Activated gamma-delta T cell treated with Interleukin-2 at 50 U/mL for 16 hours (primary cell): ENCODE data around the gene CARD14.
"Not testable (repeated sequence)": the region's sequence is repeated elsewhere in the genome, so short reads cannot be mapped to it uniquely, and the experiment has no call there.

Experiments
- DNase-seq: peaks from one replicate; pipeline ENCODE4 v3.0.0-alpha.2; 2020

The CARD14 gene

GRCh38 chr17:80257716-80258213 lies 87.9 kb downstream of the CARD14 start:
- DNase-seq: no peak

- not testable (repeated sequence) for DNase-seq
Measured at GRCh38 chr17:80258296-80258695, 88.5 kb downstream of the CARD14 start.
